Activated CD8-positive, alpha-beta memory T cell treated with anti-CD3 and anti-CD28 coated beads, Interleukin-2, amount 50 U/mL, for 24 hours (primary cell): Measurements from ENCODE around the gene ERGIC3.
"Not testable (repeated sequence)": the region's sequence is repeated elsewhere in the genome, so short reads cannot be mapped to it uniquely, and the experiment has no call there.

ENCODE experiments used
- DNase-seq: peaks from one replicate; pipeline ENCODE4 v3.0.0-alpha.2; 2020; ENCODE audit errors: extremely low read depth

Gene ERGIC3

DNA sequence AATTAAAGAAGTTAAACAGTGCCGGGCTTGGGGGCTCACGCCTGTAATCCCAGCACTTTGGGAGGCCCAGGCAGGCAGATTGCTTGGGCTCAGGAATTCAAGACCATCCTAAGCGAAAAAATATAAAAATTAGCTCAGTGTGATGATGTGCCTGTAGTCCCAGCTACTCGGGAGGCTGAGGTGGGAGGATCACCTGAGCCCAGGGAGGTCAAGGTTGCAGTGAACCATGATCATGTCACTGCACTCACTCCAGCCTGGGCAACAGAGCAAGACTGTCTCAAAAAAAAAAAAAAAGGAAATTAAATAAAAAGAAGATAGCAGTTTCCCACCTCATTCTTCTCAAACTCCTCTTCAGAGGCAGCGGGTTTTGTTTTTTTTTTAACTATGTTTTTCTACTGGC lies 24.1 kb upstream of the ERGIC3 start:
- DNase-seq: not testable (repeated sequence)

DNA sequence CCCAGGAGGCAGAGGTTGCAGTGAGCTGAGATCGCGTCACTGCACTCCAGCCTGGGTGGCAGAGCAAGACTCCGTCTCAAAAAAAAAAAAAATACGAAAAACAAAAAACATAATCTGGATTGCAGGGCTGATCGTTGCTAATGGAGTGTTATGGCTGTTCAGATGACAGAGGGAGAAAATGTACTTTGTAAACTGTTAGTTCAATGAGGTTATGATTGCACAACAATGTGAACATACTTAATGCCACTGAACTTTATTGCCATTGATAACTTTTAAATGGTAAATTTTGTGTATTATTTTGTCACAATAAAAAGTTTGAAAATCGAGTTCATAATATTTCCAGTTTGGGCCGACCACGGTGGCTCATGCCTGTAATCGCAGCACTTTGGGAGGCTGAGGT lies 22.9 kb upstream of the ERGIC3 start:
- DNase-seq: no peak

DNA sequence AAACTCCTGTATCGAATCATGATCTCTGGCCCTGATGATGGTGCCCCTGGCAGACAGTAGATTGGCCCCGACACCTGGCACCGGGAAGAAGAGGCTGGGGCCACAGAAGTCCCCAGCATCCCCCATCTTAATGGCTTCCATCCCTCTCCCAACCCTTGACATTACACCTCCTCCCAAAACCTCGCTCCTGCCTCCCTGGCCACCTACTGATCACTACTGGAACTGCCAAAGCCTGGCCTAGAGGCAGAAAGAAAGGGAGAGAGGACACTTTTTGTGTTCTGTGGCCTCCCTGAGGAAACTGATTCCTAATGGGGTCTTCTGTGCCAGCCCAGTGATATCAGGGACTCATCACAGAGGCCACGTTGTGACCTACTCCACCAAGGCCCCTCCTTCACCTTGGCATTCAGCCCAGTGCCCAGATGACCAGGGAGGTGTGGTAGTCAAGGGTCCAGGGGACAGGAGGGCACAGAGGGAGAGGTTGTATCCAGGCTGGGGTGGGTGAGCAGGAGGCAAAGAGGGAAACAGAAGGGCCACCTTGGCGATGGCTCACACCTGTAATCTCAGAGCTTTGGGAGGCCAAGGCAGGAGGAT lies 18.5 kb upstream of the ERGIC3 start:
- DNase-seq: no peak

DNA sequence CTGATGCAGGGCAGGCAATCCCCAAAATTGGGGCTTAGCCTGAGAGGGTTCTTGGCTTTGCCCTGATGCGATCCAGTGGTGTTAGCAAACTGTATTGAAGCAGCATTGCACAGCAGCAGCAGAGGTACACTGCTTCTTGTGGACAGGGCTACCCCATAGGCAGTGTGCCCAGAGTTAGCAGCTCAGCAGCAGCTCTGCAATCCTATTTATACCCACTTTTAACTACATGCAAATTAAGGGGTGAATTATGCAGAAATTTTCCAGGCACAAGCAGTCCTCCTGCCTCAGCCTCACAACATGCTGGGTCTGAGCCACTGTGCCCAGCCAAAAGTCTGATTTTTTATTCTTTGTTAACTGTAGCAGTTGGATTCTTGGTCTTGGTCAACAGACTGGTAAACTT lies 16.2 kb upstream of the ERGIC3 start:
- no peak for DNase-seq

DNA sequence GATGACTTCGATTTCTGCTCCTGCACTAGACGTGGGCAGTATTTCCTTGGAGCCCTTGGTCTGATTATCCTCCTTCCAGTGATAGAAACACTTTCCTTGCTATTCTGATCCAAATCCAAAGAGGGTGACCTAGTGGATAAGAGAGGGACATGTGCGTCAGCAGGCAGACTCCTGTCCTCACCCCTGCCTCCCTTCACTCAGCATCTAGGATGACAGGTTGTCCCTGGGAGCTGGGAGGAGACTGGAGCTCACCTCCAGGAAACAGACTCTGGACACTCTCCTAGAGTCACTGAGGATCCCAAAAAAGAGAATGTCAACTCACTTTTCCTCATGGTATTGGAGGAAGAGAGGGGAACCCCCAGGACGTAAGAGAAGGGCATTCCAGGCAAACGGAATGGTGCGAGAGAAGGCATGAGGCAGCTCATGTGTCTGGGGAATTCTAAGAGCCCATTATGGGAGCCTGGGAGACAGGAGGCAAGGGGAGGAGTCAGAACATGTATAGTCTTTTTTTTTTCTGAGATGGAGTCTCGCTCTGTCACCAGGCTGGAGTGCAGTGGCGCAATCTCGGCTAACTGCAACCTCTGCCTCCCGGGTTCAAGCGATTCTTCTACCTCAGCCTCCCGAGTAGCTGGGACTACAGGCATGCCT lies 14.6 kb upstream of the ERGIC3 start:
- no peak for DNase-seq

DNA sequence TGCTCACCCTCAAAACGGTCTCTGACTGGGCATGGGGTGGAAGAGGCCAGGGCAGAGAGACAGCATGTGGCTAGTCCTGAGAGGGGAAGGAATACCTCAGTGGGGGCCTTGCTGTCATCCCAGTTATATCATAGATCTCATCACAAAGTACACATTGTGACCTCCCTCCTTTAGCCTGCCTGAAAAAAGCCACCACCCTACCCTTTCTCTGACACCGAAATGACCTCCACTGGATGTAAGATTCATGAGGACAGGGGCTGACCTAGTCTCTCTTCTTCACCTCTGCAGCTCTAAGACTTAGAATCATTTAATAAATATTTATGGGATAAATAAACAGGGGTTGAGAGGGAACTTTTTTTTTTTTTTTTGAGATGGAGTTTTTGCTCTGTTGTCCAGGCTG lies 12.3 kb upstream of the ERGIC3 start, which contains the start of gene C20orf173:
C20orf173 (minus strand) TSS at position 101 of the 400 bp plus-strand sequence. CDS start 279 bp downstream, outside the sequence.
- DNase-seq: no peak

DNA sequence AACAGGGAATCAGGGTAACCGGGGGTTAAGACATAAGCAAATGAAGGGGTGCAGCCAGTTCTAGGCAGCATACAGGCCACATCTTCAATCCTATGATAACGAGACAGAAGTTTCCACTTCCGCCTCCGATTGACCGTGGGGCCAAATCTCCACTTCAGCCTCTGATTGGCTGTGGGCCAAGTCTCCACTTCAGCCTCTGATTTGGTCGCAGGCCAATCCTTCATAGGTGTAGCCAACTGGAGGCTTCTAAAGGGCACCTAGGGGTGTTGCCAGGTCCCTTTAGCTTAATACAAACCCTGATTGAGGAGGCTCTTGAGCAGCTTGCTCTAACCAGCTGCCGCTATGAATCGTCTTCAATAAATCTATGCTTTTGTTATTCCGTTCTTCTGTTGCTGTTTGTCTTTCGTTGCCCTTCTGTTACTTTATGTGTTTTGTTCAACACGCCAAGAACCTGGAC lies 2.1 kb upstream of the ERGIC3 start:
- DNase-seq: no peak

DNA sequence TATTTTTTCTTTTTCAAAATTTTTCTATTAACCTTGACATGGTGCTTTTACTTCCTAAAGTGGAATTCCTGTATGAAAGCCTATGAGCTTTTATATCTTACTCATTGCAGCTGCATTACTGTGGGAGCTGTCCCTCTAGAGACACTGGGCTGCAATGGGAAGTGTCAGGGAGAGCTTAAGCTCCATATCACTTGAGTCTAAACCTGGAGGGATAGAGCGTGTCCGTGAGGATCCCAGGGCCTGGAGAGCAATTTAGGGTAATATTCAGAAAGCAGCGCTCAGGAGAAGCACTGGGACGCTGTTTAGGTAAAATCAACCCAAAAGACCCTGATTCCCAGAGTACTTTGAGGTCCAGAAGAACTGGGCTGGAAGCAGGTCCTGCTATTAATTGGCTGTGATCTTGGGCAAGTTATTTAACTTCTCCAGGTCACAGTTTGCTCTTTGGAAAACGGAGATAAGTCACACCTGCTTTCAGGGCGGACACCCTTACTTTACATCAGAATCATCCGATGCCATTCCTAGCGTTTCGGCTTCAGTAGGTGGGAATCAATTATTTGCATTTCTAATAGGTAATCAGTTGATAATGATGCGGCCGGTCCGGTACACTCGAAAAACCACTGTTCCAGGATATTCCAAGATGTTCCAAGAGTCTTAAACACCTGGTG lies 628 bp upstream of the ERGIC3 start:
- no peak for DNase-seq

DNA sequence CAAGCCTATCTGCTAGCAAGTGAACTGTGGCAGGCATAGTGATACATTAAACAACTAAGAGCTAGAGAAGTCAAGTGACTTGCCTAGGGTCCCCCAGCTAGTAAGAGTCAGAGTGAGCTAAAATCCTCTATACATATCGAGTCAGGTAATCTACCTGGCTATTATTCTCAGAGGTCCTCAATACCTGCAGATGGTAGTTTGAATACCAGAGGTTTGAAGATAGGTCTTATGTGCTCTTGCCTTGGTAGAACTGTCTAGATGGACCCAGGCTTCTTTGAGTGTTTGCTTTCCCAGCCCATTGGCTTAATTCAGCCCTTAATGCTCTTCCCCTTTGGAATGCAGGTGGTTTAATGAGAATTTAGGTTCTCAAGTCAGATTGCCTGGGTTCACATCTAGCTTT lies 1.1 kb downstream of the ERGIC3 start:
- DNase-seq: no peak

DNA sequence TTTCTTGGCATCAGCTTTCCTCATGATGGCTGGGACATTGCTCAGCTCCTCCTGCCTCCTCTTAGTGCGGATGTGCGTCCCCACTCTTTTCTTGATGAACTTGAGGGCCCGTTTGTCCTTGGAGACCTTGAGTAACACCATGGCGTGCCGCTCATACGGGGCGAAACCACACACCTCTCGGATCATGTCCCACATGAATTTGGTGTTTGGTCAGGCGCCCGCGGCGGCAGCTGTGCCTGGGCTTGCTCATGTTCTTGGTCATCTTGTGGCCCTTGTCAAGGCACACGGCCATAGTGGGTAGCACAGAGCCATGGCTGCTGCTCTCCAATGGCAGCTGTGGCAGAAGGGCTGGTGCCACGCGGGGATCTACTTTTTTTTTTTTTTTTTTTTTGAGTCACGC lies 2.6 kb downstream of the ERGIC3 start:
- no peak for DNase-seq

DNA sequence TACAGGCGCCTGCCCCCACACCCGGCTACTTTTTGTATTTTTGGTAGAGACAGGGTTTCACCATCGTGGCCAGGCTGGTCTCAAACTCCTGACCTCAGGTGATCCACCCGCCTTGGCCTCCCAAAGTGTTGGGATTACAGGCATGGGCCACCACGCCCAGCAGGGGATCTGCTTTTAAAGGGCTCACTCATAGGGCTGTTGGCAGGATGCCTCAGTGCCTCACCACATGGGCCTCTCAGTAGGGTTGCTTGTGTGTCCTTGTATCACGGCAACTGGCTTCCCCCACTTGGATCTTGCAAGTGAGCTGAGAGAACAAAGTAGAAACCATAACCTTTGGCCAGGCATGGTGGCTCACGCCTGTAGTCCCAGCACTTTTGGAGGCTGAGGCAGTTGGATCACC lies 3.1 kb downstream of the ERGIC3 start:
- not testable (repeated sequence) for DNase-seq

DNA sequence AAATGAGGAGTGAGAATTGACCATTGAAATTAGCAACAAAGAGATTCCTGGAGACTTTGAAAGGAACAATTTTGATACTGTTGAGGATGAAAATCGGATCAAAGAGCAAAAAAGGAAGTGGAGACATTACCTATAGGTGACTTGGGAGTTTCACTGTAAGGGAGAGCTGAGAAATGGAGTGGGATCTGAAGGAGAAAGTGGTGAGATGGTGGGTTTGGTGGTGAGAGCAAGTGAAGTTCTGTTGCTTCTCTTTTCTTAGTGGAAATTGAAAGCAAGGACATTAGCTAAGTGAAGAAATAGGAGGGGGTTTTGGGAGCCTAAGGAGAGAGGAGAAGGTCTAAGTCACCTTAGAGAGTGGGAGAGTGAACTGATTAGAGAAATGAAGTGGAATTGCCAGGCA lies 4.2 kb downstream of the ERGIC3 start:
- DNase-seq: no peak

DNA sequence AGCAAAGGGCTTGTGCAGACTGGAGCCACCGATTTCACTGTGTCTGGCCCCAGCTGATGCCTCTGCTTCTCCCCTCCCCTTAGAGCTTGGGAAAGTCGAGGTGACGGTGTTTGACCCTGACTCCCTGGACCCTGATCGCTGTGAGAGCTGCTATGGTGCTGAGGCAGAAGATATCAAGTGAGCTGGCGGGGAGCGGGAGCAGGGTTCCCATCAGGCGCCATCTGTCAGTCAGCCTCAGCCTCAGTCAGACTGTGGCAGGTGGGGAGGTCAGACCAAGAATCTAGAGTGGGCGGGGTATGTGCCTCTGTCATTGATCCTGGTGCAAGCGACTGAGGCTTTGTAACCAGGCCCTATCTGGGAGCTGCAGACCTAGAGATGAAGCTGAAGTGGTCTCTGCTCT lies 5.5 kb downstream of the ERGIC3 start:
- no peak for DNase-seq

DNA sequence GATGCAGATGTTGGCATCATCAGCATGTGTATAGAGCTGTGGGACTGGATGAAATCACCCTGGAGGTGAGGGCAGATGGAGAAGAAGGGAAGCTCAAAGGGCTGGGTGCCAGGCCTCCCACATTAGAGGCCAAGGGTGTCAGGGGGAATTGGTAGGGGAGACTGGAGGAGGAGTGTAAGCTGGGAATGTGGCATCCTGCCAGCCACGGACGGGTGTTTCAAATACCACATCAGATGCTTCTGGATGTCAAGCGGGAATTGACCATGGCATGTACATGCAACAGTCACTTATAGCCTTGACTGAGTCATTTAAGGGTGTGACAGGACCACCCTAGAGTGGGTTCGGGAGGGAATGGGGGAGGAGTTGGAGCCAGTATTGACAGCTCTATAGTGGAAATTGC lies 9.6 kb downstream of the ERGIC3 start:
- no peak for DNase-seq

DNA sequence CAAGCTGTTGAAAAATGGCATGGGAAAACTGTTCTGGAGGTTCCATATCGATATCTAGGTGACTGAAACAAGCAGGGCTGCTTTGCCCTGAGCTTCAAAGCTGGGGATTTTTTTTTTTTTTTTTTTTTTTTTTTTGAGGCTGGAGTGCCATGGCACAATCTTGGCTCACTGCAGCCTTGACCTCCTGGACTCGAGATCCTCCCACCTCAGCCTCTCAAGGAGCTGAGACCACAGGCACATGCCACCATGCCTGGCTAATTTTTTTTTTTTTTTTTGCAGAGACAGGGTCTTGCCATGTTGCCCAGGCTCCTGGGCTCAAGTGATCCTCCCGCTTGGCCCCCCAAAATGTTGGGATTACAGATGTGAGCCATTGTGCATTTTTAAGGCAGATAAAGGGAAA lies 11.0 kb downstream of the ERGIC3 start:
- no peak for DNase-seq

DNA sequence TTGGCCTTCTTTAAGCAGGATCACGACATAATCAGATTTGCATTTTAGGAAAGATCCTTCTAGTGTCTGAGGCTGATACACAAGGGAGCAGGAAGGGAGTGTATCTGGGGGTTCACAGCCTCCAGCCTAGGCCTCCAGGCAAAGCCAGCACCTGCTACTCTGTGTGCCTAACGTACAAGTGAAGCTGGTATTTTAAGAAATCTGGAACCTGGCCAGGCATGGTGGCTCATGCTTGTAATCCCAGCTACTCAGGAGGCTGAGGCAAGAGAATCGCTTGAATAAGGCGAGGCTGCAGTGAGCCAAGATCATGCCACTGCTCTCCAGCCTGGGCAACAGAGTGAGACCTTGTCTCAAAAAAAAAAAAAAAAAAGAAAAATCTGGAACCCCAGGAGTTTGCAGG lies 13.6 kb downstream of the ERGIC3 start:
- not testable (repeated sequence) for DNase-seq

DNA sequence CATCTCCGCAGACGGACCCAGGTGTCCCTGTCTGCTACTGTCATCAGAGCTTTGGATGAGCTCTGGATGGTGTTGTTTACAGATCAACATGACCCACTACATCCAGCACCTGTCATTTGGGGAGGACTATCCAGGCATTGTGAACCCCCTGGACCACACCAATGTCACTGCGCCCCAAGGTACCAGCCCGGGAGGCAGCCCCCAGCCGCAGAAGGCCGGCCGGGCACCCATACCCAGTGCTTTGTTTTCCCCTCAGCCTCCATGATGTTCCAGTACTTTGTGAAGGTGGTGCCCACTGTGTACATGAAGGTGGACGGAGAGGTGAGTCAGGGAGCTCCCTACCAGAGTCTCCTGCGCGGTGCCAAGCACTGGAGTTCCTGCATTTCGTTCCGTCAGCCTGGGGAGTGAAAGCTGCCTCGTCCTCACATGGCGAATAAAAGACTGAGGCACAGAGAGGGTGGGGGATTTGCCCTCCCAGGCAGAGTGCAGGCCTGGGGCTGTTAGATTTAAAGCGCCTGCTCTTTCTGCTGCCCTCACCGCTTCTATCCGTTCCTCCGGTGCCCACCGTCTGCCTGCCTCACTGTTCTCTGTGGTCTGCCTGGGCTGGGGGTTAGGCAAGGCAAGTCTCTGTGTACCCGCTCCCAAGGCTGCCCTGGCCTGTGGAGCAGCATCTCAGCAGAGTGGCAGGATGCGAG lies 14.2 kb downstream of the ERGIC3 start:
- DNase-seq: no peak

DNA sequence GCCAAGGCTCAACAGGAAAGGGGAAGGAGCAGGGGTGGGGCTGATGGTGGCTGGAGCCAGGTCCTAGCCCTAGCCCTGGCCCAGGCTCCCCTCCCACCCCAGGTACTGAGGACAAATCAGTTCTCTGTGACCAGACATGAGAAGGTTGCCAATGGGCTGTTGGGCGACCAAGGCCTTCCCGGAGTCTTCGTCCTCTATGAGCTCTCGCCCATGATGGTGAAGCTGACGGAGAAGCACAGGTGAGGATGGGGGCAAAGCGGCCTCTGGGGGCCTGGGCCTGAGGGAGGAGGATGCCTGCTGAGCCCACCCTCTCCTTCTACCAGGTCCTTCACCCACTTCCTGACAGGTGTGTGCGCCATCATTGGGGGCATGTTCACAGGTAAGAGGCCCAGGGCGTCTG lies 15.0 kb downstream of the ERGIC3 start:
- DNase-seq: no peak

DNA sequence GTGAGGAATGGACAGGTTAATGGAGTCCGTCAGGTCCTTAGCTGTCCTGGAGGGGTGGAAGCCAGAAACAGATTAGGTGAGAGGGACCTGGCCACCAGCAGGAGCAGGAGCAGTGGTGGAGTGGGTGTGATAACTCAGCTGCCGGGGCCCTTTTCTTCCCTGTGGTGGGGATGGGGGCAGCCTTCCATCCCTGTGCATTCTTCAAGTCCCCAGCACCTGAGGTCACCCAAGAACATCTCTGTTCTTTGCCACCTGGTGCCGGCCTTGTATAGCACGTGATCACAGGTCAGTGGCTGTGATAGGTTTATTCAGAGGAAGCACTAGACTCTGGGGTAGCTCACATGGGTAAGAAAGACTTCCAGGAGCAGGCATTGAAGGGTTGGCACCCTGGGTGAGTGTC lies 16.6 kb downstream of the ERGIC3 start:
- DNase-seq: no peak

DNA sequence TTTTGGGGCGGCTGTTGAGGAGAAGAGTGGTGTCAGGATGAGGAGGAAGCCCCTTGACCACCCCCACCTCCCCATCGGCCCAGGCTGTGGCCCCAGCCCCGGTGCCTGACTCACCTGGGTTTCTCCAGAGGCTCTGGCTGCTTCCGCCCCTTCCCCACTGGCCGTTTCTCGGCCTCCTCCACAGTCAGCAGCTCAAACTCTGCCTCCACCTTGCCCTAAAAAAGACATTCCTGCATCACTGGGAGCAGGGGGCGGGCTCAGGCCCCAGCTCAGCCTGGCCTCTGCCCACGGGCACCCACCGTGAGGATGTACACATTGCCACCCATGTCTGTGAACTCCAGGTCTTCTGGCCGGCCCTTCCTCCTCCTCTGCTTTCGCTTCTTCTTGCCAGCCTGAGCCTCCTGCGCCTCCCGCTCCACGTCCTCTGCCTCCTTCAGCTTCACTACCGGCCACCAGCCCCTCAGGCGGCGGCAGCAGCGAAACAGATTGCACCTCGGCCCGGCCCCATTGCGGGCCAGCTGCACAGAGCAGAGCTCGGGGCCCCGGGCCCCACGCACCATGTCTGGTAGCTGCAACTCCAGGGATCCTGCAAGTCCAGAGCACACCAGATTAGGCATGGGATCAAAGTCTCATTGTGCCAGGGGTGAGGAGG lies 17.3 kb downstream of the ERGIC3 start:
- DNase-seq: no peak

DNA sequence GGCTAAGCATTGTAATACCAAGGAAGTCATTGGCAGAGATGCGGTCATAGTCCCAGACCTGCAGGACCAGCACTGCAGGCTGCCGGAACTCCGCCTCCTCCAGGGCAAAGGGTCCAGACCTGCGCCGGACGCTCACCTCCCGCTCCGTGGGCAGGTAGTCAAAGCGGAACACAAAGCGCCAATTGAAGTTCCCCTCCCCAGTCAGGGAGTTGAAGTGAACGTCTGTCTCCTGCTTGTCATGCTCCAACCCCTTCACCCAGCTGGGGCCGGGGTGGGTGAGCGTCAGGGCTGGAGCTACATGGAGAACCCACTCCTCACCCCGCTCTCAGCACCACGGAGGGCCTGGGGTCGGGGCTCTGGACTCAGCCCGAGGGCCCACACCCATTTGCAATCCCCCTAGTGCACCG lies 18.2 kb downstream of the ERGIC3 start:
- no peak for DNase-seq

DNA sequence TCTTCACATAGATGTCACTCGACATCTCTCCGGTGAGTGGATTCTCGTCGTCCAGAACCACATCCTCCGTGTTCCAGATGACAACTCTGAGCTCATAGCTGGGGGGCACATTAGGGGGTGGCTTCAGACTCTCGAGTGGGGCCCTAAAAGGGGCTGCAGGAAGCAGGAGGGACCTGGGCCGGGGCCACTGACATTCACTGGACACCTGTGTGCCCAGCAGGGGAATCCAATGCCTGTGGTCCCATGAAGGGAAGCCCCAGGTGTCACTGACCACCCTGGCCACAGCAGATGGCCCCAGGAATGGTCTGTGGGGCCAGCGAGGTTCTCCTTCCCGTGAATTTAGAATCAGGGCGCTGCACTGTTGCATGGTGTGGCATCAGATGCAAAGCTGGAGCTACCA lies 18.7 kb downstream of the ERGIC3 start:
- no peak for DNase-seq
